Measurements from ENCODE around the gene ZDHHC8. TPM values are rescaled to one million over a fixed set of nuclear protein-coding genes. Genes with fewer than 3 reads are reported as not detected.

Gene ZDHHC8
- total and polyA plus RNA-seq, 12 donors, result 23.2 to 51.7 (median 37.5) TPM

DNA sequence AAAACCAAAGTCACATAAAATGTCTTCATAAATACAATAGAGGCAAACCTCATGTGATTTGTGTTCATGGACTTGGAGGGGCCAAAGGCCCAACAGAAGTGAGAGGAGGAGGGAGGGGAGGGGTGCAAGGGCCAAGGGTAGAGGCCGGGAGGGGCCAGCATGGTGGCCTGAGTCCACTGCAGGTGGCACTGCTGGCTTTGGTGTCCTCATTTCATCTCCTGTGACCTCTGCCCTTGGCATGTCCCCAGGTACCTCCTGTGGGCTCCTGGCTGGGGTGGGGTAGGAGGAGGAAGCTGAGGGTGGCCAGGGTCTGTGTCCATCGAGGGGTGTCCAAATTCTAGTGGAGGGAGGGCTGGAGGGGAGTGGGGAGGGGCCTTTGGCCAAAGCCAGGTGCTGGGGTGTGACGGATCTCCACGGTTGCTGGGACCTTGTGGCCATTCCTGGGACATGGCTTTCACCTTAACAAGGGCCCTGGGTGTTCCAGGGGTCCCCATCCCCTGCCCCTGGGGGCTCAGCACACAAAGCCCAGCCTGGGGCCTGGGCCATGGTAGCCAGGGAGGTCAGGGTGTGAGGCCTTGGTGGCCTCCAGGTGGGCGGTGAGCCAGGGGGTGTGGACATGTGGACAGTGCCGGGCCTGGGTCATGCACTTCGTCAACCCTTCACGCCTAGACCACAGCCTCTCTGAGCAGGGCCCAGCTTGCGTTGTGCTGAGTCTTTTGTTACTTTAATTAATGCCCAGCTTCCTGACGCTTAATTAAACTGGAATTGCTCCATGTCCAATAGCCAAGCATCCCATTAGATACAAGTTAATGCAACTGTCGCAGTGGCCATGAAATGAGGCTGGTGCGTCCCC is 39.9 kb downstream of the ZDHHC8 start:
- intact Hi-C loops (cut with DNase I), result loop anchor here in 1 of 10 donors (5.0 kb wide), 1 partner anchor 101 kb away; no protein-coding TSS in a partner anchor
- ATAC-seq, result no peak
- Histone ChIP-seq H3K9me3 (no peaks in the 10 kb centered on the region), H3K27ac (no peak overlapping the region), H3K4me1 (no peaks in the 10 kb centered on the region), H3K4me3 (no peak overlapping the region), H3K36me3 (no peaks in the 10 kb centered on the region), H3K27me3 (no peaks in the 10 kb centered on the region)
- TF ChIP-seq, protein P1, sequence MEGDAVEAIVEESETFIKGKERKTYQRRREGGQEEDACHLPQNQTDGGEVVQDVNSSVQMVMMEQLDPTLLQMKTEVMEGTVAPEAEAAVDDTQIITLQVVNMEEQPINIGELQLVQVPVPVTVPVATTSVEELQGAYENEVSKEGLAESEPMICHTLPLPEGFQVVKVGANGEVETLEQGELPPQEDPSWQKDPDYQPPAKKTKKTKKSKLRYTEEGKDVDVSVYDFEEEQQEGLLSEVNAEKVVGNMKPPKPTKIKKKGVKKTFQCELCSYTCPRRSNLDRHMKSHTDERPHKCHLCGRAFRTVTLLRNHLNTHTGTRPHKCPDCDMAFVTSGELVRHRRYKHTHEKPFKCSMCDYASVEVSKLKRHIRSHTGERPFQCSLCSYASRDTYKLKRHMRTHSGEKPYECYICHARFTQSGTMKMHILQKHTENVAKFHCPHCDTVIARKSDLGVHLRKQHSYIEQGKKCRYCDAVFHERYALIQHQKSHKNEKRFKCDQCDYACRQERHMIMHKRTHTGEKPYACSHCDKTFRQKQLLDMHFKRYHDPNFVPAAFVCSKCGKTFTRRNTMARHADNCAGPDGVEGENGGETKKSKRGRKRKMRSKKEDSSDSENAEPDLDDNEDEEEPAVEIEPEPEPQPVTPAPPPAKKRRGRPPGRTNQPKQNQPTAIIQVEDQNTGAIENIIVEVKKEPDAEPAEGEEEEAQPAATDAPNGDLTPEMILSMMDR (IDR thresholded peaks at IDR 0.05), result no peak
- DNase-seq, result no peak
- 86 to 96% methylated on average over 12 of the region's 12 CpGs for WGBS, 2 donors

DNA sequence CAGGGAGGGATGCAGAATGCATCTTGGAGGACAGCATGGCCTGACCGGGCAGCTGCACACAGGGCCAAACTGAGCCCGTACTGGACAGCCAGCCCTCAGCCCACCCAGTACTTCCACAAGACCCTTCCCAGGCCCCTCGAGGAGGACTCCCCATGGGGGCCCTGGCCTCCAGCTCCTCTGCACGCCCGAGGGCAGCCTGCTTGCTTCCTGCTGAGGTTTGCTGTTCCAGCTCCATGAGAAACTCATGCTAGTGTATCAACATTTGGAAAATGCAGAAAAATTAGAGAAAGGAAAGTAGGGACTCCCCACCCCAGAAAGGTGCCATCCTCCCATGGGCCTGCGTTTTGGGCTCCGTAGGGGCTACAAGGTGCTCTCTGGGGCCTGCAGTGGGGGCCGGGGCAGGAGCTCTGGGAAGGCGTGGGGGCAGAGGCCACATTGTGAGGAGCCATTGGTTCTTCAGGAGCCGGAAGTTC is 40.6 kb downstream of the ZDHHC8 start:
- intact Hi-C loops (cut with DNase I), result loop anchor here in 1 of 10 donors (5.0 kb wide), 1 partner anchor 100 kb away; no protein-coding TSS in a partner anchor
- 85 to 91% methylated on average over 10 of the region's 10 CpGs for WGBS, 2 donors
- DNase-seq (no peak), ATAC-seq (no peak)
- H3K27me3 ChIP-seq, result no peaks in the 10 kb centered on the region
- no peak overlapping the region for H3K4me3 ChIP-seq
- no peaks in the 10 kb centered on the region for H3K36me3 ChIP-seq
- TF ChIP-seq, protein P1 (IDR thresholded peaks at IDR 0.05), result no peak
- H3K4me1 ChIP-seq, result no peaks in the 10 kb centered on the region
- no peaks in the 10 kb centered on the region for H3K9me3 ChIP-seq
- no peak overlapping the region for H3K27ac ChIP-seq

DNA sequence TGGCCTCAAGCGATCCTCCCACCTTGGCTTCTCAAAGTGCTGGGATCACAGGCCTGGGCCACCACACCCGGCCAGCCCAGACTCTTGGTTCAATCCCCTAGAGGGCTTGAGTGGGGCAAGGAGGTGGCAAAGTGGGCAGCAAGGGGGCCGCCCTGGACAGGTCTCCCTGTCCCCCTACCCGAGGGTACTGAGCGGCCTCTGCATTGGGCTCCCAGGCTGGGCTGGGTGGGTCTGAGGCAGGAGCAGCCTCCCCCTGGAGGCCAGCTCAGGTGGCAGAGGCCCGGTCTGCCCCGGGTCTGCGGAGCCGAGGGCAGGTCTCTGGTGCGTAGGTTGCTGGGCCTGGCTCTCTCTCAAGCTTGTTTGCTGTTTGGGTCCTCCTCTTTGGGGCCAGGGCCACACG is 41.6 kb downstream of the ZDHHC8 start:
- Histone ChIP-seq H3K27me3 (no peaks in the 10 kb centered on the region), H3K36me3 (no peaks in the 10 kb centered on the region), H3K27ac (no peak overlapping the region), H3K4me1 (no peaks in the 10 kb centered on the region), H3K4me3 (no peak overlapping the region), H3K9me3 (no peaks in the 10 kb centered on the region)
- no peak for DNase-seq
- 84 to 90% methylated on average over 11 of the region's 11 CpGs for WGBS, 2 donors
- TF ChIP-seq, protein P1 (IDR thresholded peaks at IDR 0.05), result no peak
- intact Hi-C loops (cut with DNase I), result loop anchor here in 1 of 10 donors (5.0 kb wide), 1 partner anchor 99 kb away; no protein-coding TSS in a partner anchor
- no peak for ATAC-seq

DNA sequence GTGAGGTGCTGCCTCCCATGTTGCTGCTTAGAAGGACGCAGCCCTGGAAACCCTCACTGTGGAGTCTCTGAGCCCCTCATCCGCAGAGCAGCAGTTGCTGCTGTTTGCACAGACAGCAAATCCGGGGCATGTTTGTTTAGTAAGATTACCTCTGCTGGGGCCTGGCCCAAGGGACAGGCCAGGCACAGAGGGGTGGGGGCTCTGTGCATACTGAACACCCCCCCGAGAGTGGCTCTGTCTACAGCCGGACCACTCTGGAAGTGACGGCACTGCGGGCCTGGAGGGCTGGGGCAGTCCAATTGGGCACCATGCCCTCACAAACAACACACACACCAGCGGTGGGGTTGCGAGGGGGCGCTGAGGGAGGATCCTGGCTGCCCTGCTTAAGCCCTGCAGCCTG is 42.2 kb downstream of the ZDHHC8 start:
- no peak for ATAC-seq
- intact Hi-C loops (cut with DNase I), result loop anchor here in 1 of 10 donors (5.0 kb wide), 1 partner anchor 99 kb away; no protein-coding TSS in a partner anchor

More for the DNA sequence above, 42.2 kb downstream of the ZDHHC8 start:
- H3K4me3 ChIP-seq, result no peak overlapping the region
- TF ChIP-seq, protein P1 (IDR thresholded peaks at IDR 0.05), result no peak
- no peaks in the 10 kb centered on the region for H3K27me3 ChIP-seq
- DNase-seq, result no peak
- H3K27ac ChIP-seq, result no peak overlapping the region
- 55 to 58% methylated on average over 10 of the region's 10 CpGs for WGBS, 2 donors
- no peaks in the 10 kb centered on the region for H3K9me3 ChIP-seq
- H3K36me3 ChIP-seq, result no peaks in the 10 kb centered on the region
- H3K4me1 ChIP-seq, result no peaks in the 10 kb centered on the region
